WTC11 (cell line): ENCODE data around the gene BMPR1B. TPM values are rescaled to one million over a fixed set of nuclear protein-coding genes. Genes with fewer than 3 reads are reported as not detected.

ENCODE experiments used
- ATAC-seq: fragments of 200-7000 bp; cut with Tn5 transposase; 2 replicates; pipeline ENCODE4 v1.10.0; 2021; ENCODE audit warnings: mild to moderate bottlenecking, moderate library complexity
- CTCF ChIA-PET: fragments of 300-600 bp; sonication (Branson Sonifier 250); formaldehyde crosslinking; loops from one replicate; lab custom pipeline; 2021; ENCODE audit warnings: antibody characterized with exemption; lab: Charles Lee
- POLR2A ChIA-PET: fragments of 350-600 bp; sonication (Branson Sonifier 250); formaldehyde crosslinking; loops from one replicate; lab custom pipeline; 2021; ENCODE audit warnings: antibody characterized with exemption; lab: Charles Lee
- DNase-seq: peaks from one replicate; pipeline ENCODE4 v3.0.0; 2021; ENCODE audit warnings: low spot score
- H3K27ac Mint-ChIP-seq: 2 replicates; pipeline ENCODE4 v1.8.0; 2021; ENCODE audit warnings: mixed read lengths
- H3K27me3 Mint-ChIP-seq: 2 replicates; pipeline ENCODE4 v1.8.0; 2021; ENCODE audit warnings: low read depth, mild to moderate bottlenecking, moderate library complexity, mixed read lengths
- H3K36me3 Mint-ChIP-seq: 2 replicates; pipeline ENCODE4 v1.8.0; 2021; ENCODE audit warnings: mixed read lengths
- H3K4me1 Mint-ChIP-seq: 2 replicates; pipeline ENCODE4 v1.8.0; 2022; ENCODE audit warnings: mixed read lengths
- H3K4me3 Mint-ChIP-seq: 2 replicates; pipeline ENCODE4 v1.8.0; 2021; ENCODE audit warnings: mild to moderate bottlenecking, moderate library complexity, mixed read lengths
- H3K9me3 Mint-ChIP-seq: 2 replicates; pipeline ENCODE4 v1.8.0; 2021; ENCODE audit warnings: mixed read lengths
- ELF4 ChIP-seq: sonication (generic); formaldehyde crosslinking; IDR thresholded peaks from 2 replicates; pipeline ENCODE4 v1.8.1; 2022; ENCODE audit warnings: low read depth, mild to moderate bottlenecking, moderate library complexity, missing genetic modification reagents
- FOXK1 ChIP-seq: sonication (generic); formaldehyde crosslinking; IDR thresholded peaks from 2 replicates; pipeline ENCODE4 v1.8.0; 2022; ENCODE audit warnings: mild to moderate bottlenecking, moderate library complexity, missing genetic modification reagents
- FOXP1 ChIP-seq: sonication (generic); formaldehyde crosslinking; IDR thresholded peaks from 2 replicates; pipeline ENCODE4 v1.8.0; 2022; ENCODE audit warnings: missing genetic modification reagents, mild to moderate bottlenecking, moderate library complexity, borderline replicate concordance
- GABPB1 ChIP-seq: sonication (generic); formaldehyde crosslinking; IDR thresholded peaks from 2 replicates; pipeline ENCODE4 v1.8.1; 2023; ENCODE audit warnings: mild to moderate bottlenecking, missing genetic modification reagents
- HMGA2 ChIP-seq: fragments of 250-450 bp; sonication (Bioruptor Pico); IDR thresholded peaks from 2 replicates; pipeline ENCODE4 v1.4.0; 2021; ENCODE audit warnings: mild to moderate bottlenecking, moderate library complexity
- JUN ChIP-seq: sonication (generic); formaldehyde crosslinking; IDR thresholded peaks from 2 replicates; pipeline ENCODE4 v1.8.0; 2023; ENCODE audit warnings: mild to moderate bottlenecking, missing genetic modification reagents
- NFYB ChIP-seq: sonication (generic); formaldehyde crosslinking; conservative IDR thresholded peaks from 2 replicates; pipeline ENCODE4 v1.8.0; 2022; ENCODE audit warnings: low read depth, missing genetic modification reagents
- NR2C2 ChIP-seq: sonication (generic); formaldehyde crosslinking; IDR thresholded peaks from 2 replicates; pipeline ENCODE4 v1.8.0; 2022; ENCODE audit warnings: mild to moderate bottlenecking, missing genetic modification reagents
- RORB ChIP-seq: fragments of 250-450 bp; sonication (Bioruptor Pico); IDR thresholded peaks from 2 replicates; pipeline ENCODE4 v1.9.0; 2021; ENCODE audit warnings: mild to moderate bottlenecking
- SMAD3 ChIP-seq: sonication (generic); formaldehyde crosslinking; IDR thresholded peaks from 2 replicates; pipeline ENCODE4 v1.8.0; 2022; ENCODE audit warnings: missing genetic modification reagents, mild to moderate bottlenecking, borderline replicate concordance
- TCF7 ChIP-seq: sonication (generic); formaldehyde crosslinking; IDR thresholded peaks from 2 replicates; pipeline ENCODE4 v1.8.0; 2022; ENCODE audit warnings: mild to moderate bottlenecking, low read depth, missing genetic modification reagents, moderate library complexity
- TEAD4 ChIP-seq: sonication (generic); formaldehyde crosslinking; IDR thresholded peaks from 2 replicates; pipeline ENCODE4 v1.8.0; 2022; ENCODE audit warnings: mild to moderate bottlenecking, missing genetic modification reagents
- ZNF121 ChIP-seq: sonication (generic); formaldehyde crosslinking; IDR thresholded peaks from 2 replicates; pipeline ENCODE4 v1.8.0; 2023; ENCODE audit warnings: missing genetic modification reagents
- ZNF317 ChIP-seq: sonication (generic); formaldehyde crosslinking; IDR thresholded peaks from 2 replicates; pipeline ENCODE4 v1.8.1; 2023; ENCODE audit warnings: low read depth, mild to moderate bottlenecking, moderate library complexity, missing genetic modification reagents, borderline replicate concordance
- ZNF423 ChIP-seq: fragments of 250-450 bp; sonication (Bioruptor Pico); IDR thresholded peaks from 2 replicates; pipeline ENCODE4 v2.1.2; 2022; ENCODE audit warnings: mild to moderate bottlenecking, moderate library complexity
- total RNA-seq: library from RNA; stranded (reverse); gene quantifications from 3 replicates; pipeline ENCODE4 v1.2.3, GENCODE V29; 2021
- TF ChIP-seq, protein P1 (sequence below): sonication (generic); formaldehyde crosslinking; IDR thresholded peaks from 2 replicates; pipeline ENCODE4 v1.8.1; 2022; ENCODE audit warnings: low read depth, missing genetic modification reagents, borderline replicate concordance
- TF ChIP-seq, protein P2 (sequence below): sonication (generic); formaldehyde crosslinking; IDR thresholded peaks from 2 replicates; pipeline ENCODE4 v1.8.0; 2023; ENCODE audit warnings: missing genetic modification reagents
- TF ChIP-seq, protein P3 (sequence below): sonication (generic); formaldehyde crosslinking; IDR thresholded peaks from 2 replicates; pipeline ENCODE4 v1.8.0; 2023; ENCODE audit warnings: mild to moderate bottlenecking, missing genetic modification reagents
- TF ChIP-seq, protein P4 (sequence below): fragments of 250-450 bp; sonication (Bioruptor Pico); IDR thresholded peaks from 2 replicates; pipeline ENCODE4 v2.1.2; 2022; ENCODE audit warnings: mild to moderate bottlenecking, moderate library complexity

Gene BMPR1B
- total RNA-seq, 1 experiment from 2014 or later: 0.77 TPM

DNA sequence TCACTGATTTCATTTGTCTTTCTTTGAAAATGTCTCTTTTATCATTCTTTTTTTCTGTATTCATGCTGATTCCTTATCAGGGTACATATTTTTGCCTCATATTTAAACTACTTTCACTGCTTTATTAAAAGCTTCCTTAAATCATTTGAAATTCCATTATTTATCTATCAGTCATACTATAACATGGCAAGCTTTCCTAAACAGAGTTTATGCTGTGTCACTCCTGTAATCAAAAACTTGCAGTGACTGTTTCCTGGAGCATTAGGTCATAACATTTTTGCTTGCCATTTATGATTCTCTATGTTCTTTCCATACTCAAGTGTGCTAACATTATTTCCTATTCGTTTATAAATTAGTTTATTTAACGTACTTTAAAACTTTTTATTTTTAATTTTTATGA is 203.7 kb downstream of the BMPR1B start:
- H3K9me3 Mint-ChIP-seq: peaks cover 14% of the 10 kb centered on the region
- TF ChIP-seq RORB (CRISPR knock-in tag) (no peak), HMGA2 (CRISPR knock-in tag) (no peak), ZNF423 (CRISPR knock-in tag) (no peak), NFYB (CRISPR knock-in tag) (no peak), NR2C2 (CRISPR knock-in tag) (no peak), SMAD3 (CRISPR knock-in tag) (no peak), GABPB1 (CRISPR knock-in tag) (no peak), JUN (CRISPR knock-in tag) (no peak), TEAD4 (no peak), ZNF121 (CRISPR knock-in tag) (no peak)
- TF ChIP-seq, protein P1, sequence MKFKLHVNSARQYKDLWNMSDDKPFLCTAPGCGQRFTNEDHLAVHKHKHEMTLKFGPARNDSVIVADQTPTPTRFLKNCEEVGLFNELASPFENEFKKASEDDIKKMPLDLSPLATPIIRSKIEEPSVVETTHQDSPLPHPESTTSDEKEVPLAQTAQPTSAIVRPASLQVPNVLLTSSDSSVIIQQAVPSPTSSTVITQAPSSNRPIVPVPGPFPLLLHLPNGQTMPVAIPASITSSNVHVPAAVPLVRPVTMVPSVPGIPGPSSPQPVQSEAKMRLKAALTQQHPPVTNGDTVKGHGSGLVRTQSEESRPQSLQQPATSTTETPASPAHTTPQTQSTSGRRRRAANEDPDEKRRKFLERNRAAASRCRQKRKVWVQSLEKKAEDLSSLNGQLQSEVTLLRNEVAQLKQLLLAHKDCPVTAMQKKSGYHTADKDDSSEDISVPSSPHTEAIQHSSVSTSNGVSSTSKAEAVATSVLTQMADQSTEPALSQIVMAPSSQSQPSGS: no peak
- TF ChIP-seq, protein P2, sequence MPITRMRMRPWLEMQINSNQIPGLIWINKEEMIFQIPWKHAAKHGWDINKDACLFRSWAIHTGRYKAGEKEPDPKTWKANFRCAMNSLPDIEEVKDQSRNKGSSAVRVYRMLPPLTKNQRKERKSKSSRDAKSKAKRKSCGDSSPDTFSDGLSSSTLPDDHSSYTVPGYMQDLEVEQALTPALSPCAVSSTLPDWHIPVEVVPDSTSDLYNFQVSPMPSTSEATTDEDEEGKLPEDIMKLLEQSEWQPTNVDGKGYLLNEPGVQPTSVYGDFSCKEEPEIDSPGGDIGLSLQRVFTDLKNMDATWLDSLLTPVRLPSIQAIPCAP: no peak
- H3K4me1 Mint-ChIP-seq: peaks cover 30% of the 10 kb centered on the region
- ATAC-seq (no peak), DNase-seq (no peak)
- ChIA-PET CTCF (no interaction called here), POLR2A (no interaction called here)
- H3K27ac Mint-ChIP-seq: no peak overlapping the region
- H3K36me3 Mint-ChIP-seq: no peaks in the 10 kb centered on the region
- H3K27me3 Mint-ChIP-seq: no peaks in the 10 kb centered on the region
- no peak overlapping the region for H3K4me3 Mint-ChIP-seq

DNA sequence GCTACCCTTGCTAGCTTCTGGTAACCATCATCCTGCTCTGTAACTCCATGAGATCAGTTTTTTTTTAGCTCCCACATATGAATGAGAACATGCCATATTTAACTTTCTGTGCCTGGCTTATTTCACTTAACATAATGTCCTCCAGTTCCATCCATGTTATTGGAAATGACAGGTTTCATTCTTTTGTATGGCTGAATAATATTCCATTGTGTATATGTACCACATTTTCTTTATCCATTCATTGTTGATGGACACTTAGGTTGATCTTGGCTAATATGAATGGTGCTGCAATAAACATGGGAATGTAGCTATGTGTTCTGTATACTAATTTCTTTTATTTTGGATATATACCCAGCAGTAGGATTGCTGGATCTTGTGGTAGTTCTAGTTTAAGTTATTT is 204.7 kb downstream of the BMPR1B start:
- H3K27ac Mint-ChIP-seq: no peak overlapping the region
- TF ChIP-seq FOXK1 (CRISPR knock-in tag): no peak
- TF ChIP-seq FOXP1 (CRISPR knock-in tag): no peak
- TF ChIP-seq NR2C2 (CRISPR knock-in tag): no peak
- TF ChIP-seq, protein P1: no peak
- TF ChIP-seq TCF7 (CRISPR knock-in tag): no peak
- TF ChIP-seq, protein P3, sequence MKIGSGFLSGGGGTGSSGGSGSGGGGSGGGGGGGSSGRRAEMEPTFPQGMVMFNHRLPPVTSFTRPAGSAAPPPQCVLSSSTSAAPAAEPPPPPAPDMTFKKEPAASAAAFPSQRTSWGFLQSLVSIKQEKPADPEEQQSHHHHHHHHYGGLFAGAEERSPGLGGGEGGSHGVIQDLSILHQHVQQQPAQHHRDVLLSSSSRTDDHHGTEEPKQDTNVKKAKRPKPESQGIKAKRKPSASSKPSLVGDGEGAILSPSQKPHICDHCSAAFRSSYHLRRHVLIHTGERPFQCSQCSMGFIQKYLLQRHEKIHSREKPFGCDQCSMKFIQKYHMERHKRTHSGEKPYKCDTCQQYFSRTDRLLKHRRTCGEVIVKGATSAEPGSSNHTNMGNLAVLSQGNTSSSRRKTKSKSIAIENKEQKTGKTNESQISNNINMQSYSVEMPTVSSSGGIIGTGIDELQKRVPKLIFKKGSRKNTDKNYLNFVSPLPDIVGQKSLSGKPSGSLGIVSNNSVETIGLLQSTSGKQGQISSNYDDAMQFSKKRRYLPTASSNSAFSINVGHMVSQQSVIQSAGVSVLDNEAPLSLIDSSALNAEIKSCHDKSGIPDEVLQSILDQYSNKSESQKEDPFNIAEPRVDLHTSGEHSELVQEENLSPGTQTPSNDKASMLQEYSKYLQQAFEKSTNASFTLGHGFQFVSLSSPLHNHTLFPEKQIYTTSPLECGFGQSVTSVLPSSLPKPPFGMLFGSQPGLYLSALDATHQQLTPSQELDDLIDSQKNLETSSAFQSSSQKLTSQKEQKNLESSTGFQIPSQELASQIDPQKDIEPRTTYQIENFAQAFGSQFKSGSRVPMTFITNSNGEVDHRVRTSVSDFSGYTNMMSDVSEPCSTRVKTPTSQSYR (CRISPR knock-in tag): no peak
- TF ChIP-seq ZNF317: no peak
- TF ChIP-seq ELF4 (CRISPR knock-in tag): no peak
- TF ChIP-seq, protein P4, sequence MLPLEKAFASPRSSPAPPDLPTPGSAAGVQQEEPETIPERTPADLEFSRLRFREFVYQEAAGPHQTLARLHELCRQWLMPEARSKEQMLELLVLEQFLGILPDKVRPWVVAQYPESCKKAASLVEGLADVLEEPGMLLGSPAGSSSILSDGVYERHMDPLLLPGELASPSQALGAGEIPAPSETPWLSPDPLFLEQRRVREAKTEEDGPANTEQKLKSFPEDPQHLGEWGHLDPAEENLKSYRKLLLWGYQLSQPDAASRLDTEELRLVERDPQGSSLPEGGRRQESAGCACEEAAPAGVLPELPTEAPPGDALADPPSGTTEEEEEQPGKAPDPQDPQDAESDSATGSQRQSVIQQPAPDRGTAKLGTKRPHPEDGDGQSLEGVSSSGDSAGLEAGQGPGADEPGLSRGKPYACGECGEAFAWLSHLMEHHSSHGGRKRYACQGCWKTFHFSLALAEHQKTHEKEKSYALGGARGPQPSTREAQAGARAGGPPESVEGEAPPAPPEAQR (CRISPR knock-in tag): no peak
- no peaks in the 10 kb centered on the region for H3K27me3 Mint-ChIP-seq
- ChIA-PET POLR2A (no interaction called here), CTCF (no interaction called here)
- H3K9me3 Mint-ChIP-seq: peaks cover 14% of the 10 kb centered on the region
- no peaks in the 10 kb centered on the region for H3K36me3 Mint-ChIP-seq
- ATAC-seq (no peak), DNase-seq (no peak)
- peaks cover 22% of the 10 kb centered on the region for H3K4me1 Mint-ChIP-seq
- H3K4me3 Mint-ChIP-seq: no peak overlapping the region
